ENCODE results near the gene CDC42BPA.

GRCh38 chr1:227077783-227078182, 240.5 kb downstream of the CDC42BPA start:
- TF ChIP-seq EZH2phosphoT487 (IDR thresholded peaks at IDR 0.05; ENCODE audit: insufficient read depth, low read depth) (no peak), EZH2 (IDR thresholded peaks at IDR 0.05; ENCODE audit: insufficient read depth, poor library complexity, severe bottlenecking) (no peak)

All from GM23248 (cell line).